SJCRH30 (cell line): Measurements from ENCODE around the gene SCN9A. TPM values are rescaled to one million over a fixed set of nuclear protein-coding genes. Genes with fewer than 3 reads are reported as not detected.
"Not testable (repeated sequence)": the region's sequence is repeated elsewhere in the genome, so short reads cannot be mapped to it uniquely, and the experiment has no call there.

Experiments
- DNase-seq, 2 experiments: peaks; one replicate each; pipeline ENCODE4 v3.0.0-alpha.2; 2015 to 2020
- H3K27ac ChIP-seq: fragments of 250-450 bp; sonication (Bioruptor Pico); 2 replicates; pipeline ENCODE4 v1.5.1; 2020; ENCODE audit warnings: mild to moderate bottlenecking, moderate library complexity
- H3K27me3 ChIP-seq: fragments of 250-450 bp; sonication (Bioruptor Pico); 2 replicates; pipeline ENCODE4 v1.5.1; 2020; ENCODE audit warnings: mild to moderate bottlenecking, moderate library complexity
- H3K36me3 ChIP-seq: fragments of 250-450 bp; sonication (Bioruptor Pico); 2 replicates; pipeline ENCODE4 v1.5.1; 2020; ENCODE audit warnings: mild to moderate bottlenecking, moderate library complexity
- H3K4me1 ChIP-seq: fragments of 250-450 bp; sonication (Bioruptor Pico); 2 replicates; pipeline ENCODE4 v1.5.1; 2020; ENCODE audit warnings: mild to moderate bottlenecking, moderate library complexity
- H3K4me3 ChIP-seq: fragments of 250-450 bp; sonication (Bioruptor Pico); 2 replicates; pipeline ENCODE4 v1.5.1; 2020; ENCODE audit warnings: mild to moderate bottlenecking, moderate library complexity
- H3K9me3 ChIP-seq: fragments of 250-450 bp; sonication (Bioruptor Pico); replicated peaks from 2 replicates; pipeline ENCODE4 v1.5.1; 2020; ENCODE audit warnings: mild to moderate bottlenecking, moderate library complexity
- total RNA-seq: library from RNA; depleted of rRNA; stranded (reverse); fragments of >200 nt; shearing (Covaris generic); gene quantifications from 2 replicates; pipeline ENCODE4 v1.2.3, GENCODE V29; 2014

SCN9A gene
- total RNA-seq, 1 experiment from 2014 or later = 4.7 TPM

- DNase-seq = peak in 1 of 2 experiments; percentile 12
- Histone ChIP-seq H3K27ac (no peak overlapping the region), H3K36me3 (no peaks in the 10 kb centered on the region), H3K4me1 (peaks cover 22% of the 10 kb centered on the region), H3K9me3 (no peaks in the 10 kb centered on the region), H3K27me3 (no peaks in the 10 kb centered on the region), H3K4me3 (no peak overlapping the region)
Measured at GRCh38 chr2:166230024-166230723, 145.6 kb downstream of the SCN9A start.

DNA sequence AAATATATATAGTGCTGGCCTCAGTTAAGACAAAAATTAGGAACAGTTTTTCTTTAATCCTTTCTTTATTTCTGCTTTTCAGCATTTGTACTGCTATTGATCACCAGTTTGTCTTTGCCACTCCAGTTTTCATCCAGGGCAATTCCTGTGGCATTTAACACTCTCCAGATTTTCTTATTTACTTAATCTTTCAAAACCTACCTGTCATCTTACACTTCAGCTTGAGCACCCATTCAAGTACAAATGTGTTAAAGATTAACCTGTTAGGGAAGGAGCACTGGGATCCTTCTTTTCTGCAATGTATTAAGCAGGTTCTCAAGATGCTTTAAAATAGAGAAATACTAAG lies 146.1 kb downstream of the SCN9A start:
- H3K4me3 ChIP-seq = no peak overlapping the region
- no peaks in the 10 kb centered on the region for H3K36me3 ChIP-seq
- peaks cover 20% of the 10 kb centered on the region for H3K4me1 ChIP-seq
- no peaks in the 10 kb centered on the region; the same call in 1 of the 2 replicates for H3K9me3 ChIP-seq
- DNase-seq = no peak
- H3K27me3 ChIP-seq = no peaks in the 10 kb centered on the region
- H3K27ac ChIP-seq = no peak overlapping the region

- no peaks in the 10 kb centered on the region for H3K4me1 ChIP-seq
- no peak overlapping the region for H3K4me3 ChIP-seq
- no peaks in the 10 kb centered on the region for H3K27me3 ChIP-seq
- no peak overlapping the region for H3K27ac ChIP-seq
- H3K9me3 ChIP-seq = no peaks in the 10 kb centered on the region; the same call in 1 of the 2 replicates
- H3K36me3 ChIP-seq = no peaks in the 10 kb centered on the region
- DNase-seq = no peak
Measured at GRCh38 chr2:166224197-166224596, 151.5 kb downstream of the SCN9A start.

- Histone ChIP-seq H3K27ac (no peak overlapping the region), H3K4me3 (no peak overlapping the region), H3K9me3 (no peaks in the 10 kb centered on the region; the same call in 1 of the 2 replicates), H3K4me1 (no peaks in the 10 kb centered on the region), H3K36me3 (no peaks in the 10 kb centered on the region), H3K27me3 (no peaks in the 10 kb centered on the region)
- DNase-seq = no peak
Measured at GRCh38 chr2:166223298-166223697, 152.4 kb downstream of the SCN9A start.

DNA sequence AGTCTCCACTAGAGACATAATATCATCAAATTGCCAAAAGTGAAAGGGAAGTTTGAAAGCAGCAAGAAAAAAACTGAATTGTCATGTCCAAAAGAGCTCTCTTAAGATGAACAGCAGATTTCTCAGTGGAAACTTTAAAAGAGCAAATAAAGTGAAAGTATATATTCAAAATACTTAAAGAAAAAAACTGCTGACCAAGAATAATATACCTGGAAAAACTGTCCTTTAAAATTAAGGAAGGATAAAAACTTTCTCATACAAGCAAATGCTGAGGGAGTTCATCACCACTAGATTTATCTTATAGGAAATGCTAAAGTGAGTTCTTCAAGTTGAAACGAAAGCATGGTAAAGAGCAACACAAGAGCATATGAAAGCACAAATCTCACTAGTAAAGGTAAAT lies 164.7 kb downstream of the SCN9A start:
- Histone ChIP-seq H3K4me3 (no peak overlapping the region), H3K36me3 (no peaks in the 10 kb centered on the region; the same call in 1 of the 2 replicates), H3K9me3 (peaks cover 3% of the 10 kb centered on the region), H3K27ac (no peak overlapping the region), H3K27me3 (no peaks in the 10 kb centered on the region), H3K4me1 (no peaks in the 10 kb centered on the region)
- no peak for DNase-seq

GRCh38 chr2:166209944-166210343 lies 165.8 kb downstream of the SCN9A start:
- not testable (repeated sequence) for H3K27ac ChIP-seq, H3K36me3 ChIP-seq, H3K9me3 ChIP-seq, DNase-seq, H3K27me3 ChIP-seq, H3K4me1 ChIP-seq, H3K4me3 ChIP-seq

GRCh38 chr2:166209367-166209766 lies 166.4 kb downstream of the SCN9A start:
- H3K27ac ChIP-seq, H3K4me1 ChIP-seq: not testable (repeated sequence)

DNA sequence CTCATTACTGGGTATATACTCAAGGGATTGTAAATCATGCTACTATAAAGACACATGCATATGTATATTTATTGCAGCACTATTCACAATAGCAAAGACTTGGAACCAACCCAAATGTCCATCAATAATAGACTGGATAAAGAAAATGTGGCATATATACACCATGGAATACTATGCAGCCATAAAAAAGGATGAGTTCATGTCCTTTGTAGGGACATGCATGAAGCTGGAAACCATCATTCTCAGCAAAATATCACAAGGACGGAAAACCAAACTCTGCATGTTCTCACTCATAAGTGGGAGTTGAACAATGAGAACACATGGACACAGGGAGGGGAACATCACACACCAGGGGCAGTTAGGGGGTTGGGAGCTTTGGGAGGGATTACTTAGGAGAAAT lies 169.6 kb downstream of the SCN9A start:
- H3K36me3 ChIP-seq, H3K27me3 ChIP-seq, H3K4me1 ChIP-seq, H3K4me3 ChIP-seq, H3K9me3 ChIP-seq, DNase-seq, H3K27ac ChIP-seq: not testable (repeated sequence)

More at GRCh38 chr2:166209367-166209766, 166.4 kb downstream of the SCN9A start:
- not testable (repeated sequence) for DNase-seq, H3K27me3 ChIP-seq, H3K9me3 ChIP-seq, H3K36me3 ChIP-seq, H3K4me3 ChIP-seq

GRCh38 chr2:166202778-166203177 lies 173.0 kb downstream of the SCN9A start:
- Histone ChIP-seq H3K27me3 (no peaks in the 10 kb centered on the region), H3K9me3 (peaks cover 4% of the 10 kb centered on the region; the same call in 1 of the 2 replicates), H3K4me1 (no peaks in the 10 kb centered on the region), H3K36me3 (no peaks in the 10 kb centered on the region), H3K27ac (no peak overlapping the region), H3K4me3 (no peak overlapping the region)
- DNase-seq = no peak

- no peak overlapping the region for H3K4me3 ChIP-seq
- H3K27ac ChIP-seq = no peak overlapping the region
- H3K4me1 ChIP-seq = no peaks in the 10 kb centered on the region
- H3K36me3 ChIP-seq = no peaks in the 10 kb centered on the region
- peaks cover 2% of the 10 kb centered on the region; the same call in 1 of the 2 replicates for H3K9me3 ChIP-seq
- DNase-seq = no peak
- no peaks in the 10 kb centered on the region for H3K27me3 ChIP-seq
Measured at GRCh38 chr2:166197446-166197845, 178.3 kb downstream of the SCN9A start.

GRCh38 chr2:166193407-166193806 lies 182.3 kb downstream of the SCN9A start:
- DNase-seq = no peak
- H3K36me3 ChIP-seq = no peaks in the 10 kb centered on the region
- H3K27me3 ChIP-seq = no peaks in the 10 kb centered on the region
- H3K27ac ChIP-seq = no peak overlapping the region
- no peaks in the 10 kb centered on the region; the same call in 1 of the 2 replicates for H3K9me3 ChIP-seq
- no peaks in the 10 kb centered on the region for H3K4me1 ChIP-seq
- H3K4me3 ChIP-seq = no peak overlapping the region

DNA sequence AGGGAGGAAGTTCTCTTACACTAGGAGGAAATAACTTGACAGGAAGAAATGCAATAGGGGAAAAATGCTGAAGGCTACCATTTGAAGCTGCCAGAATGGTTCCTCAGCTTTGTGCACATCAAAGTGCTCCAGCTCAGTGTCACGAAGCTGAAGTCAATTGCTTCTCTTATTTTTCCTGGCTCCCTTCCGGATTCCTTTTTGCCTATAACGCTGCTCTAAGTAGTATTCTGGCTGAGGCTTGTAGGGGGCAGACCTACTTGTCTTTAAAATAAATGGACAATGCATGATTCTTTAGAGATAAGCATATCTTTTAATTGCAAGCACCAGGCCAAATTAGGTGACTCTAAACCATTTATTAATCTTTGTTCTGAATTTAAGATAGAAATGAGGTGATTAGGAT lies 187.7 kb downstream of the SCN9A start:
- DNase-seq = no peak
- H3K36me3 ChIP-seq = no peaks in the 10 kb centered on the region
- H3K9me3 ChIP-seq = no peaks in the 10 kb centered on the region
- no peak overlapping the region for H3K4me3 ChIP-seq
- H3K27ac ChIP-seq = no peak overlapping the region
- H3K4me1 ChIP-seq = no peaks in the 10 kb centered on the region
- H3K27me3 ChIP-seq = no peaks in the 10 kb centered on the region

GRCh38 chr2:166184789-166185188 lies 191.0 kb downstream of the SCN9A start:
- DNase-seq = no peak
- no peaks in the 10 kb centered on the region for H3K4me1 ChIP-seq
- H3K4me3 ChIP-seq = no peak overlapping the region
- no peaks in the 10 kb centered on the region for H3K36me3 ChIP-seq
- no peak overlapping the region for H3K27ac ChIP-seq
- no peaks in the 10 kb centered on the region for H3K9me3 ChIP-seq
- no peaks in the 10 kb centered on the region for H3K27me3 ChIP-seq

GRCh38 chr2:166181813-166182154 lies 194.0 kb downstream of the SCN9A start:
- Histone ChIP-seq H3K27me3 (no peaks in the 10 kb centered on the region), H3K27ac (no peak overlapping the region), H3K36me3 (no peaks in the 10 kb centered on the region), H3K4me3 (no peak overlapping the region), H3K4me1 (no peaks in the 10 kb centered on the region), H3K9me3 (no peaks in the 10 kb centered on the region)
- DNase-seq = no peak

GRCh38 chr2:166180951-166181812 lies 194.6 kb downstream of the SCN9A start:
- Histone ChIP-seq H3K4me3 (no peak overlapping the region), H3K27me3 (no peaks in the 10 kb centered on the region), H3K36me3 (no peaks in the 10 kb centered on the region), H3K27ac (no peak overlapping the region), H3K9me3 (no peaks in the 10 kb centered on the region), H3K4me1 (no peaks in the 10 kb centered on the region)
- peak; percentile 41 to 76 for DNase-seq
